ENCODE results near the gene ARFGAP3. TPM values are rescaled to one million over a fixed set of nuclear protein-coding genes. Genes with fewer than 3 reads are reported as not detected.

The ARFGAP3 gene
- total and polyA plus RNA-seq, 2 experiments from 2014 or later = 53.7 to 89.5 TPM

GRCh38 chr22:42814616-42815015 lies 42.5 kb downstream of the ARFGAP3 start:
- DNase-seq (ENCODE audit: low spot score) = no peak
- no peak overlapping the region for H3K27ac ChIP-seq
- no peaks in the 10 kb centered on the region for H3K9me2 ChIP-seq (replicated peaks; ENCODE audit: insufficient read depth)
- WGBS (ENCODE audit: low lambda C conversion rate, missing lambda C conversion rate) = 96% methylated on average over 2 of the region's 2 CpGs
- no peak overlapping the region for H3K4me3 ChIP-seq
- H3K4me1 ChIP-seq (ENCODE audit: insufficient read depth) = no peaks in the 10 kb centered on the region
- no peak overlapping the region for H2AFZ ChIP-seq
- H3K79me2 ChIP-seq = no peaks in the 10 kb centered on the region
- no peaks in the 10 kb centered on the region for H3K36me3 ChIP-seq (replicated peaks; ENCODE audit: insufficient read depth, low read depth)
- no peak for TF ChIP-seq EZH2phosphoT487 (IDR thresholded peaks at IDR 0.05; ENCODE audit: low read depth, severe bottlenecking, unreplicated experiment)
- H3K27me3 ChIP-seq = no peaks in the 10 kb centered on the region
- H4K20me1 ChIP-seq (ENCODE audit: insufficient read depth, poor library complexity, severe bottlenecking) = no peaks in the 10 kb centered on the region
- no peaks in the 10 kb centered on the region for H3K9me3 ChIP-seq (ENCODE audit: low read depth)
- no peak overlapping the region for H3K4me2 ChIP-seq

GRCh38 chr22:42814215-42814614 lies 42.9 kb downstream of the ARFGAP3 start:
- no peaks in the 10 kb centered on the region for H3K79me2 ChIP-seq
- no peak for TF ChIP-seq CTCF (IDR thresholded peaks at IDR 0.05; ENCODE audit: poor library complexity)
- no peak for TF ChIP-seq EZH2 (IDR thresholded peaks at IDR 0.05; ENCODE audit: borderline replicate concordance)
- no peak for TF ChIP-seq EZH2phosphoT487 (IDR thresholded peaks at IDR 0.05; ENCODE audit: low read depth, severe bottlenecking, unreplicated experiment)
- H3K27me3 ChIP-seq = no peaks in the 10 kb centered on the region
- no peaks in the 10 kb centered on the region for H3K36me3 ChIP-seq (replicated peaks; ENCODE audit: insufficient read depth, low read depth)
- no peak overlapping the region for H3K4me2 ChIP-seq
- H4K20me1 ChIP-seq (ENCODE audit: insufficient read depth, poor library complexity, severe bottlenecking) = no peaks in the 10 kb centered on the region
- no peak overlapping the region for H2AFZ ChIP-seq
- H3K27ac ChIP-seq = no peak overlapping the region
- H3K9me3 ChIP-seq (ENCODE audit: low read depth) = no peaks in the 10 kb centered on the region
- H3K4me3 ChIP-seq = no peak overlapping the region
- no peaks in the 10 kb centered on the region for H3K4me1 ChIP-seq (ENCODE audit: insufficient read depth)
- WGBS (ENCODE audit: low lambda C conversion rate, missing lambda C conversion rate) = 64% methylated on average over 2 of the region's 2 CpGs
- no peaks in the 10 kb centered on the region for H3K9me2 ChIP-seq (replicated peaks; ENCODE audit: insufficient read depth)
- no peak for DNase-seq (ENCODE audit: low spot score)

- WGBS (ENCODE audit: low lambda C conversion rate, missing lambda C conversion rate) = 87% methylated on average over 7 of the region's 7 CpGs
- Histone ChIP-seq H3K36me3 (replicated peaks; ENCODE audit: insufficient read depth, low read depth) (no peaks in the 10 kb centered on the region), H3K27ac (no peak overlapping the region), H3K4me3 (no peak overlapping the region), H4K20me1 (ENCODE audit: insufficient read depth, poor library complexity, severe bottlenecking) (no peaks in the 10 kb centered on the region), H3K9me2 (replicated peaks; ENCODE audit: insufficient read depth) (no peaks in the 10 kb centered on the region), H3K9me3 (ENCODE audit: low read depth) (no peaks in the 10 kb centered on the region), H3K79me2 (peaks cover 2% of the 10 kb centered on the region), H3K4me2 (no peak overlapping the region), H2AFZ (no peak overlapping the region), H3K4me1 (ENCODE audit: insufficient read depth) (no peaks in the 10 kb centered on the region), H3K27me3 (no peaks in the 10 kb centered on the region)
- TF ChIP-seq EZH2phosphoT487 (IDR thresholded peaks at IDR 0.05; ENCODE audit: low read depth, severe bottlenecking, unreplicated experiment) (no peak), EZH2 (IDR thresholded peaks at IDR 0.05; ENCODE audit: borderline replicate concordance) (no peak), CTCF (IDR thresholded peaks at IDR 0.05; ENCODE audit: poor library complexity) (no peak)
- no peak for DNase-seq (ENCODE audit: low spot score)
Measured at GRCh38 chr22:42813501-42813900, 43.6 kb downstream of the ARFGAP3 start.

DNA sequence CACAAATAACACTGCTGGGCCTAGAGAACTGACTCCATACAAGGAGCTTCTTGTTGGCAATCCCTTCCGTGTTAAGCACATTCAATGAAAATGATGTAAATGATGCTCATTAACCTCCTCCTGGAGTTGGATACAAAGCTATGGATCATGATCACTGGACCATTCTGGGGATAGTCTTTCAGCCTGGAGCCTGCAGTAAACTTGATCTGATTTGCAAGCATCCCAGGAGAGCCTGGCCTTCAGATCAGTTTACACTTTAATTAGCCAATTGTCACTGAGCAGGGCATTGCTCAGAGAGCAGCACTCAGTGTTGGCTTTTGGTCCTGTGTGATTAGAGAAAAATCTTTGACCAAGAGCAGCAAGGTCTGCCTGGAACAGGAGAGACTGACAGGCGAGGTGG lies 45.6 kb downstream of the ARFGAP3 start:
- no peak overlapping the region for H3K4me3 ChIP-seq
- no peaks in the 10 kb centered on the region for H3K9me2 ChIP-seq (replicated peaks; ENCODE audit: insufficient read depth)
- H2AFZ ChIP-seq = no peak overlapping the region
- no peaks in the 10 kb centered on the region for H3K9me3 ChIP-seq (ENCODE audit: low read depth)
- DNase-seq (ENCODE audit: low spot score) = no peak
- H3K27me3 ChIP-seq = no peaks in the 10 kb centered on the region
- whole genome bisulfite sequencing (ENCODE audit: low lambda C conversion rate, missing lambda C conversion rate) = 93% methylated on average over 2 of the region's 2 CpGs
- H3K79me2 ChIP-seq = peaks cover 4% of the 10 kb centered on the region
- no peak overlapping the region for H3K27ac ChIP-seq
- no peak for TF ChIP-seq EZH2 (IDR thresholded peaks at IDR 0.05; ENCODE audit: borderline replicate concordance)
- TF ChIP-seq CTCF (IDR thresholded peaks at IDR 0.05; ENCODE audit: poor library complexity) = no peak
- TF ChIP-seq EZH2phosphoT487 (IDR thresholded peaks at IDR 0.05; ENCODE audit: low read depth, severe bottlenecking, unreplicated experiment) = no peak
- H3K4me1 ChIP-seq (ENCODE audit: insufficient read depth) = no peaks in the 10 kb centered on the region
- no peak overlapping the region for H3K4me2 ChIP-seq
- H4K20me1 ChIP-seq (ENCODE audit: insufficient read depth, poor library complexity, severe bottlenecking) = no peaks in the 10 kb centered on the region
- H3K36me3 ChIP-seq (replicated peaks; ENCODE audit: insufficient read depth, low read depth) = no peaks in the 10 kb centered on the region
